HEK293T (cell line): Measurements from ENCODE around the gene CEP350.

ENCODE experiments used
- ARNT ChIP-seq: fragments of 450-650 bp; IDR thresholded peaks from 2 replicates; pipeline ENCODE4 v1.6.1; 2017; ENCODE audit warnings: mild to moderate bottlenecking
- BHLHE40 ChIP-seq: fragments of 450-650 bp; IDR thresholded peaks from 2 replicates; pipeline ENCODE4 v1.6.1; 2016; ENCODE audit warnings: mild to moderate bottlenecking, moderate library complexity, borderline replicate concordance
- CTBP1 ChIP-seq: fragments of 450-650 bp; IDR thresholded peaks from 2 replicates; pipeline ENCODE4 v1.6.1; 2016; ENCODE audit warnings: borderline replicate concordance
- ELF4 ChIP-seq: fragments of 450-650 bp; IDR thresholded peaks from 2 replicates; pipeline ENCODE4 v1.6.1; 2017; ENCODE audit warnings: antibody characterized with exemption
- FOXA1 ChIP-seq: fragments of 450-650 bp; IDR thresholded peaks from 2 replicates; pipeline ENCODE4 v1.6.1; 2016; ENCODE audit warnings: mild to moderate bottlenecking
- FOXK2 ChIP-seq: fragments of 450-650 bp; IDR thresholded peaks from 2 replicates; pipeline ENCODE4 v1.6.1; 2016; ENCODE audit warnings: mild to moderate bottlenecking
- FOXM1 ChIP-seq: fragments of 450-650 bp; IDR thresholded peaks from 2 replicates; pipeline ENCODE4 v1.6.1; 2017; ENCODE audit warnings: mild to moderate bottlenecking, borderline replicate concordance
- HDGF ChIP-seq: fragments of 450-650 bp; IDR thresholded peaks from 2 replicates; pipeline ENCODE4 v1.6.1; 2017; ENCODE audit warnings: antibody characterized with exemption, borderline replicate concordance
- L3MBTL2 ChIP-seq: fragments of 450-650 bp; conservative IDR thresholded peaks from 2 replicates; pipeline ENCODE4 v1.6.1; 2016; ENCODE audit warnings: mild to moderate bottlenecking
- LEF1 ChIP-seq: fragments of 450-650 bp; IDR thresholded peaks from 2 replicates; pipeline ENCODE4 v1.6.1; 2017; ENCODE audit warnings: mild to moderate bottlenecking, borderline replicate concordance
- PKNOX1 ChIP-seq: fragments of 450-650 bp; IDR thresholded peaks from 2 replicates; pipeline ENCODE4 v1.6.1; 2016
- SP1 ChIP-seq: fragments of 450-650 bp; IDR thresholded peaks from 2 replicates; pipeline ENCODE4 v1.6.1; 2017
- SUZ12 ChIP-seq: fragments of 450-650 bp; IDR thresholded peaks from 2 replicates; pipeline ENCODE4 v1.6.1; 2016; ENCODE audit warnings: mild to moderate bottlenecking
- ZNF384 ChIP-seq: fragments of 450-650 bp; IDR thresholded peaks from 2 replicates; pipeline ENCODE4 v1.6.1; 2016

GRCh38 chr1:179995576-179995975, 41.0 kb downstream of the CEP350 start:
- TF ChIP-seq FOXM1 (no peak), LEF1 (no peak), FOXK2 (no peak), ARNT (no peak), L3MBTL2 (no peak), CTBP1 (no peak), BHLHE40 (no peak), ZNF384 (no peak), FOXA1 (no peak), ELF4 (no peak), SP1 (no peak), SUZ12 (no peak), HDGF (no peak), PKNOX1 (no peak)
